ENCODE data around the gene SSTR4. TPM values are rescaled to one million over a fixed set of nuclear protein-coding genes. Genes with fewer than 3 reads are reported as not detected.

Gene SSTR4
- polyA plus RNA-seq, 2 of the 4 experiments (the other 2 are of a cell fraction) = 0.08 TPM; not detected in 1

GRCh38 chr20:23059846-23060245 is 24.7 kb downstream of the SSTR4 start:
- Histone ChIP-seq H3K27ac (no peak overlapping the region), H3K4me2 (no peak overlapping the region), H3K9me3 (no peaks in the 10 kb centered on the region), H3K4me3 (no peak overlapping the region), H3K4me1 (peaks cover 18% of the 10 kb centered on the region)
- FAIRE-seq (no peak), ATAC-seq (no peak), DNase-seq (ENCODE audit: low read depth in 1 of 2, low spot score in 1 of 2) (no peak)
- TF ChIP-seq PHF8 (IDR thresholded peaks at IDR 0.05; ENCODE audit: borderline replicate concordance, low read depth) (no peak), KDM1A (IDR thresholded peaks at IDR 0.05; ENCODE audit: low read depth) (no peak), MAX (IDR thresholded peaks at IDR 0.05) (no peak), ZNF302 (CRISPR knock-in tag; IDR thresholded peaks at IDR 0.05) (no peak), ELK1 (IDR thresholded peaks at IDR 0.05; ENCODE audit: low read depth, low read length) (no peak), HDAC2 (IDR thresholded peaks at IDR 0.05) (no peak), POLR2A (IDR thresholded peaks at IDR 0.05; ENCODE audit: low read length) (no peak), NR3C1 (IDR thresholded peaks at IDR 0.05) (no peak), EHF (CRISPR knock-in tag; IDR thresholded peaks at IDR 0.05) (no peak), HOXB5 (CRISPR knock-in tag; IDR thresholded peaks at IDR 0.05) (no peak), EP300 (IDR thresholded peaks at IDR 0.05) (no peak), NFE2L2 (conservative IDR thresholded peaks at IDR 0.05; ENCODE audit: low read length) (no peak), GATA3 (IDR thresholded peaks at IDR 0.05; ENCODE audit: borderline replicate concordance) (no peak), CBX8 (IDR thresholded peaks at IDR 0.05) (no peak), MAFK (IDR thresholded peaks at IDR 0.05; ENCODE audit: partially characterized antibody) (no peak)
- POLR2A ChIA-PET = interaction anchor here (0.7 to 0.8 kb wide), 2 partner anchors 9 to 265 kb away, joined by 3 read pairs; no protein-coding TSS in a partner anchor
- WGBS (ENCODE audit: missing lambda C conversion rate) = 88% methylated on average over 3 of the region's 3 CpGs
- CTCF ChIA-PET = interaction anchor here (1.0 to 11.3 kb wide), 4 partner anchors 10 to 369 kb away, joined by 3 to 125 read pairs (median 26); partner anchors contain the start of gene THBD

DNA sequence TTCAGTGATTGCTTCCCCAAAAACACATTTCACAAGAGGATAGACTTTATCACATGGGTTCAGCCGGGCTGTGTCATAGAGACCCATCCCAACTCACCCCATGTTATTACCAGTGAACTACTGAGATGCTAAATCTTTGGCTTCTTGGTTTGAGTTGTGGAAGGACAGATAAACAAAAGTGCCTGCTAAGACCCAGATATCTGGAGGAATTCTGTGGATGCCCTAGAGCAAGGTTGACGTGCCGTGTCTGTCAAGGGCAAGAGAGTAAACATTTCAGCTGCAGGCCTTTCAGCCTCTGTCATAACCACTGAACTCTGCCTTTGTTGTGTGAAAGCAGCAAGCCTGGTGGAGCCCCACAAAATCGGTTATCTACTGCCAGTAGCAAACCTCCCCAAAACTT is 25.5 kb downstream of the SSTR4 start:
- ChIA-PET POLR2A (interaction anchor here (0.7 kb wide), 1 partner anchor 264 kb away, joined by 3 read pairs; no protein-coding TSS in a partner anchor), CTCF (interaction anchor here (1.0 to 11.3 kb wide), 7 partner anchors 11 to 722 kb away, joined by 3 to 125 read pairs (median 7); partner anchors contain the start of gene THBD)
- Histone ChIP-seq H3K4me3 (no peak overlapping the region), H3K4me1 (peaks cover 18% of the 10 kb centered on the region), H3K27ac (peak overlapping the region in 1 of 2 experiments; percentile 37; a peak in 3 of 6 replicates), H3K4me2 (no peak overlapping the region), H3K9me3 (no peaks in the 10 kb centered on the region)
- ATAC-seq (no peak), DNase-seq (ENCODE audit: low read depth in 1 of 2, low spot score in 1 of 2) (no peak), FAIRE-seq (no peak)
- 57% methylated on average over 4 of the region's 4 CpGs for WGBS (ENCODE audit: missing lambda C conversion rate)
- no peak for TF ChIP-seq RARB (CRISPR knock-in tag; IDR thresholded peaks at IDR 0.05)
- TF ChIP-seq HDAC2 (IDR thresholded peaks at IDR 0.05) = no peak
- no peak for TF ChIP-seq MYC (IDR thresholded peaks at IDR 0.05; ENCODE audit: borderline replicate concordance, low read length)
- TF ChIP-seq EHMT2 (IDR thresholded peaks at IDR 0.05; ENCODE audit: low read depth) = no peak
- TF ChIP-seq CHD4 (IDR thresholded peaks at IDR 0.05; ENCODE audit: borderline replicate concordance) = no peak

- DNase-seq (ENCODE audit: low read depth in 1 of 2, low spot score in 1 of 2) (no peak), ATAC-seq (no peak), FAIRE-seq (no peak)
- POLR2A ChIA-PET = interaction anchor here (1.3 kb wide), 1 partner anchor 10 kb away, joined by 4 read pairs; no protein-coding TSS in a partner anchor
- Histone ChIP-seq H3K4me2 (no peak overlapping the region), H3K27ac (peak overlapping the region; percentile 8 to 37; a peak in 4 of 6 replicates), H3K4me1 (peaks cover 18% of the 10 kb centered on the region), H3K9me3 (no peaks in the 10 kb centered on the region), H3K4me3 (no peak overlapping the region)
- no peak for TF ChIP-seq POLR2AphosphoS2 (conservative IDR thresholded peaks at IDR 0.05; ENCODE audit: low read length)
- TF ChIP-seq MYC (IDR thresholded peaks at IDR 0.05; ENCODE audit: borderline replicate concordance, low read length) = no peak
- no peak for TF ChIP-seq CEBPB (IDR thresholded peaks at IDR 0.05)
- TF ChIP-seq HEYL (CRISPR knock-in tag; IDR thresholded peaks at IDR 0.05) = no peak
- TF ChIP-seq, protein P1, sequence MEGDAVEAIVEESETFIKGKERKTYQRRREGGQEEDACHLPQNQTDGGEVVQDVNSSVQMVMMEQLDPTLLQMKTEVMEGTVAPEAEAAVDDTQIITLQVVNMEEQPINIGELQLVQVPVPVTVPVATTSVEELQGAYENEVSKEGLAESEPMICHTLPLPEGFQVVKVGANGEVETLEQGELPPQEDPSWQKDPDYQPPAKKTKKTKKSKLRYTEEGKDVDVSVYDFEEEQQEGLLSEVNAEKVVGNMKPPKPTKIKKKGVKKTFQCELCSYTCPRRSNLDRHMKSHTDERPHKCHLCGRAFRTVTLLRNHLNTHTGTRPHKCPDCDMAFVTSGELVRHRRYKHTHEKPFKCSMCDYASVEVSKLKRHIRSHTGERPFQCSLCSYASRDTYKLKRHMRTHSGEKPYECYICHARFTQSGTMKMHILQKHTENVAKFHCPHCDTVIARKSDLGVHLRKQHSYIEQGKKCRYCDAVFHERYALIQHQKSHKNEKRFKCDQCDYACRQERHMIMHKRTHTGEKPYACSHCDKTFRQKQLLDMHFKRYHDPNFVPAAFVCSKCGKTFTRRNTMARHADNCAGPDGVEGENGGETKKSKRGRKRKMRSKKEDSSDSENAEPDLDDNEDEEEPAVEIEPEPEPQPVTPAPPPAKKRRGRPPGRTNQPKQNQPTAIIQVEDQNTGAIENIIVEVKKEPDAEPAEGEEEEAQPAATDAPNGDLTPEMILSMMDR (IDR thresholded peaks at IDR 0.05) = no peak
- TF ChIP-seq EP300 (IDR thresholded peaks at IDR 0.05) = no peak
- TF ChIP-seq REST (IDR thresholded peaks at IDR 0.05) = no peak
- TF ChIP-seq POLR2A (IDR thresholded peaks at IDR 0.05; ENCODE audit: low read length) = no peak
- CTCF ChIA-PET = interaction anchor here (1.1 to 11.3 kb wide), 14 partner anchors 11 to 722 kb away, joined by 3 to 125 read pairs (median 6); partner anchors contain the start of genes CD93 and THBD
- 85% methylated on average over 5 of the region's 5 CpGs for WGBS (ENCODE audit: missing lambda C conversion rate)
Observed at GRCh38 chr20:23061262-23061661, 26.1 kb downstream of the SSTR4 start.
